ENCODE results near the gene ADCY7.

Gene ADCY7

DNA sequence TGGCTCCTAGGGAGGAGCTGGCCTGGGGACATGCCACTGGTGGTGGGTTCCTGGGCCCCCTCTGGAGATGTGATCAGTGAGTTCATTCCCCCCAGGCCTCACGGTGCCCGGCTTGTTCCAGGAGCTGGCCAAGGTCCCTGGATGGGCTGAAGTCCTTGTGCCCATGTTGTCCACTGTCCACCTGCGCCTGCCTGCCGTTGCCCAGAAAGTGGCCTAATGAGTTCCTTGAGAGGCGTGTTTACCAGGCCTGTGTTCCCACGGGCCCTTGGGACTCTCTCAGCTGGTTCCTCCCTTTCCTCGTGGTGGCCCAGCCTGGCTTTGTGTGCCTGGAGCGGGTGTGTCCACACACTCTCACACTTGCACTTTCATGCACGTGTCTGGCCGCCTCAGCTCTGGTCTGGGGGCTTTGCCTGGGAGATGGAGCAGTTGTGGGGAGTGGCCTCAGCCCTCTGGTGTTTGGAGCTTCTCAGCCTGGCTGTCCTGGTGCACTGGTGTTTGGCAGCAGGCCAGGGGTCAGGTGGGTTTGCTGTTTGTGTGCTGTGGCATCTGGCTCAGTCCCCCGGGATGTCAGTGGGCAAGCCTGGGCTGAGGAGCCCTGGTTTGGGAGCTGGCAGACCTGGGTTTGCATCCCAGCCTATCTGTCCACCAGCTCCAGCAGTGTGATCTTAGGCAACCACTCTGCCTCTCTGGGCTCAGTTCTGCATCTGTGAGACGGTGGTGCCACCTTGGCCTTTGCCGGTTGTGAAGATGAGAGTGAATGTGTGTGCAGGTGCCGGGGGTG is 18.0 kb downstream of the ADCY7 start:
- no peak for DNase-seq

GRCh38 chr16:50285406-50286003 is 19.2 kb downstream of the ADCY7 start:
- no peak for DNase-seq

- DNase-seq, result no peak
Observed at GRCh38 chr16:50286681-50287080, 20.3 kb downstream of the ADCY7 start.

GRCh38 chr16:50288026-50288425 is 21.7 kb downstream of the ADCY7 start:
- no peak for DNase-seq

- DNase-seq, result no peak
Observed at GRCh38 chr16:50288920-50289319, 22.6 kb downstream of the ADCY7 start.

DNA sequence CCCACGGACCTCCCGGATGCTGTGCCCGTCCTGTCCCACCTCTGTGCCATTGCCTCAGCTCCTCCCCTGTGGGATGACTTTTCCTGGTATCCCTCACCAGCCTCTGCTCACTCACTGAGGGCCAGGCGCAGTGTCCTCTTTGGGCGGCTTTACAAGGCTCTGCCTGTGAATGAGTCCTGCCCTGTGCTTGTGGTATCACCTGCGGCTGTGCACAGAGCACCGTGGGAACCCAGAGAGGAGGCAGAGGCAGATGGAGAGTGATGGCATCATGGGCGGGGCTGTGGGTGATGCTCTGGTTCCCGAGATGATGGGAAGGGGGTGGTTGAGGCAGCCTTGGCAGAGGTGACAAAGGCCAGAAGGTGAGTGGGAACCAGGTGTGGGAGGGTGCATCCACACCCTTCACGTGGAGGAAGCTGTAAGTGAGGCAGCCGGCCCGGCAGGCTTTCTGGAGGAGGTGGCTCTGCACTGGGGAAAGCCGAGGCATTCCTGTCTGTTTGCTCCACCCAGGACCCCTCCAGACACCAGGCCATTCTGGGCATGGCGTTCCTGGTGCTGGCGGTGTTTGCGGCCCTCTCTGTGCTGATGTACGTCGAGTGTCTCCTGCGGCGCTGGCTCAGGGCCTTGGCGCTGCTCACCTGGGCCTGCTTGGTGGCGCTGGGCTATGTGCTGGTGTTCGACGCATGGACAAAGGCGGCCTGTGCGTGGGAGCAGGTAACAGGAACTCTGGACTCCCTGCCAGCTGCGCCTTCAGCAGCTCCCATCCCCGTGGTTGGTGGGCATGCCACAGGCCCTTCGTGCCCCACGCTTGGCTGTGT is 23.8 kb downstream of the ADCY7 start:
- DNase-seq, result no peak

- DNase-seq, result no peak
Observed at GRCh38 chr16:50290856-50291255, 24.5 kb downstream of the ADCY7 start.

DNA sequence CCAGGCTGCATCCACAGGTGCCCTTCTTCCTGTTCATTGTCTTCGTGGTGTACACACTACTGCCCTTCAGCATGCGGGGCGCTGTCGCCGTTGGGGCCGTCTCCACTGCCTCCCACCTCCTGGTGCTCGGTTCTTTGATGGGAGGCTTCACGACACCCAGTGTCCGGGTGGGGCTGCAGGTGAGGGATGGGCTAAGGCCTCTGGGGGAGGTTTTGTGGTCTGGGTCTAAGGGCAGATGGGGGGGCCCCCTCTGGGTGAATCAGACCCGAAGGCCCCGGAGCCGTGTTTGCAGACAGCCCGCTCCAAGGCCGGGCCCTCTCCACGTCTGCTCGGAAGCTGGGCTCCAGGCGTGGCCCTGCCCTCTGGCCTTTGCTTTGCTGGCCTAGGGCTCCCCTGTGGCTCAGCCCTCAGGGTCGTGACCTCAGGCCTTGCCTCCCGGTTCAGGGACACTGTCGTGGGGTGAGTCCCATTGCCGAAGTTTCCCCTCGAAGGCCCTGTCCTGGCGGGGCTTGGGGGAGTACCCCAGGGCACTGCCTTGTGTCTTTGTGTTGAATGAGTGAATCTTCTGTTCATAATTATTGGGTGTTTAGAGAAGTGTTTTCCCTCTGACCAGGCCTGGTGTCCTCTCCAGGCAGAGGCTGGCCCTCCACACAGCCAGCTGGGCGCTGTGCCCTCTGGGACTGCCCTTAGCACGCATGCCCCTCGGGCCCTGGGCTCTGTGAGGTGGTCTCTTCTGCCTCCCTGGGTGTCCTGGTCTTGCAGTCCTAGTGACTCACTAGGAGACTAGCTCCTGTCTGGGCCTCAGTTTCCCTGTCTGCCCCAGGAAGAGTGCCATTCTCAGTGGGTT is 25.6 kb downstream of the ADCY7 start:
- no peak for DNase-seq

DNA sequence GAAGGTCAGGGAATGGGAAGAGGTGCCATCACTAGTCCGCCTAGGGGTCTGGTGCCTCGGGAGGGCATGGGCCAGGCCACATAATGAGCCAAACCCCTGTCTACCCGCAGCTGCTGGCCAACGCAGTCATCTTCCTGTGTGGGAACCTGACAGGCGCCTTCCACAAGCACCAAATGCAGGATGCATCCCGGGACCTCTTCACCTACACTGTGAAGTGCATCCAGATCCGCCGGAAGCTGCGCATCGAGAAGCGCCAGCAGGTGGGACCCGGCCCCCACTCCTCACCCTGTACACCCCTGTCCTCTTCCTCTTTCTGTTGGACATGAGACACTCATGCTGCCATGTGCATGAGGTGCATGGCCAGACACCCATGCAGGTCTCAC is 26.2 kb downstream of the ADCY7 start:
- no peak for DNase-seq

DNA sequence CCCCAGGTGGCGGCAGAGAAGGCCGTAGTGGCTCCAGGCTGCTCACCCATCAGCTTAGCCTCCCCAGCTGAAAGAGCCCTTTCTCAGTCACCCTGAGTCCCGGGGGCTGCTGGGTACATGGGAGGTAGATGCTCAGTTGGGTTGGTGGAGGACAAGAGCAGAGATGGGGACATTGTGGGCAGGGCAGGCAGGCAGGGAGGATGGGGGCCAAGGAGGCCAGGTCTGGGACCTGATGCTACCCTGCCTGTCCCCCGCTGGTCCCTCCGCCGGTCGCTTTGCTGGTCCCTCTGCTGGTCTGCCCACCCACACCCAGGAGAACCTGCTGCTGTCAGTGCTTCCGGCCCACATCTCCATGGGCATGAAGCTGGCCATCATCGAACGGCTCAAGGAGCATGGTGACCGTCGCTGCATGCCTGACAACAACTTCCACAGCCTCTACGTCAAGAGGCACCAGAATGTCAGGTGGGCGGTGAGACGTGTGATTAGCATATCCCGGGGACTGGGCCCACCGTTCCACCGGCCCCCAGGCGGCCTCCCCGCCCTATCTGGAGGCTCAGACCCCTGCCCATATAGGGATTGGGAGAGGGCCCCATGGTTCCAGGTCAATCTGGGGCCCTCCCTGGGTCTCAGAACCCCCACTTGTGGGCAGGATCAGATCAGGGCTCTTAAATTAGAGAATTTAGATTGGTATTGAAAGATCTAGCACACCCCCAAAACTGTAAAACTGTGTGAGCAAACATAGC is 26.9 kb downstream of the ADCY7 start:
- no peak for DNase-seq

GRCh38 chr16:50293994-50294855 is 27.9 kb downstream of the ADCY7 start:
- no peak for DNase-seq

- no peak for DNase-seq
Observed at GRCh38 chr16:50294955-50295354, 28.6 kb downstream of the ADCY7 start.

DNA sequence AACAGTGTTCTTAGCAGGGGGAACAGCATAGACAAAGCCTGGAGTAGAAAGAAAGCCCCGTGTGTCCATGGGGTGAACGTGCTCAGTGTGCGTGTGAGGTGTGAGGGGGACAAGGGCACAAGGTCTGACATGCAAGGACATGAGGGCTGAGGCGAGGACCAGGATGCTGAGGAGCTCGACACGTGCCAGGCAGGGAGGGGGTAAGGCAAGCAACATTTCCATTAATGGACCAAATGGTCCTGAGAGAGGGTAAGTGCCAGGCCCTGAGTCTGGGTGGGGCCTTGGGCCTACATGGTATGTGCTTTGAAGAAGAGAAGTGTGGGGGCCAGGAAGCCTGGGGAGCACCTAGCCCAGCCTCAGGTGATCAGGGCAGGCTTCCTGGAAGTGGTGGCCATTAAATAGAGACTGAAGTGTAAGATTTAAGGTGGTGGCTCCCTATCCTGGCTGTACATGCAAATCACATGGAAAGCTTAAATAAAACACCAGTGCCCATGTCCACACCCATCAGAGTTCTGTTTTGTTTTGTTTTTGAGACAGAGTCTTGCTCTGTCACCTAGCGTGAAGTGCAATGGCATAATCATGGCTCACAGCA is 29.3 kb downstream of the ADCY7 start:
- no peak for DNase-seq

DNA sequence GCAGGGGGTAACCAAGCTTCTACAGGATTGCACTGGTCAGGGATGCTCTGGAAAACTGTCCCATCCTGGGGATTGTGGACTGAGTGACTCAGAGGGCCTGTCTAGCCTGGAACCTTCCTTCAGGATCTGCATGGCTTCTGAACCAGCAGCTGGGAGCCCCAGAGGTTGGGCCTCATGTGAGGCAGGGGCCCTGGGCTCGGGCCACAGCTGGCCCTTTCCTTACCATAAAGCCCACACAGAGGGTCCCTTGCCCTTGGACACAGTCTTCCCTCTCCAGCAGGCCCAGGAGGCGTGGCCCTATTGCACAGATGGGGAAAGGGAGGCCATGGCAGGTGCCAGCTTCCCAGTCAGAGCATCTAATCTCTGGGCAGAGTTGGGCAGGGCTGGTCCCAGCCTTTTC is 30.5 kb downstream of the ADCY7 start:
- no peak for DNase-seq

DNA sequence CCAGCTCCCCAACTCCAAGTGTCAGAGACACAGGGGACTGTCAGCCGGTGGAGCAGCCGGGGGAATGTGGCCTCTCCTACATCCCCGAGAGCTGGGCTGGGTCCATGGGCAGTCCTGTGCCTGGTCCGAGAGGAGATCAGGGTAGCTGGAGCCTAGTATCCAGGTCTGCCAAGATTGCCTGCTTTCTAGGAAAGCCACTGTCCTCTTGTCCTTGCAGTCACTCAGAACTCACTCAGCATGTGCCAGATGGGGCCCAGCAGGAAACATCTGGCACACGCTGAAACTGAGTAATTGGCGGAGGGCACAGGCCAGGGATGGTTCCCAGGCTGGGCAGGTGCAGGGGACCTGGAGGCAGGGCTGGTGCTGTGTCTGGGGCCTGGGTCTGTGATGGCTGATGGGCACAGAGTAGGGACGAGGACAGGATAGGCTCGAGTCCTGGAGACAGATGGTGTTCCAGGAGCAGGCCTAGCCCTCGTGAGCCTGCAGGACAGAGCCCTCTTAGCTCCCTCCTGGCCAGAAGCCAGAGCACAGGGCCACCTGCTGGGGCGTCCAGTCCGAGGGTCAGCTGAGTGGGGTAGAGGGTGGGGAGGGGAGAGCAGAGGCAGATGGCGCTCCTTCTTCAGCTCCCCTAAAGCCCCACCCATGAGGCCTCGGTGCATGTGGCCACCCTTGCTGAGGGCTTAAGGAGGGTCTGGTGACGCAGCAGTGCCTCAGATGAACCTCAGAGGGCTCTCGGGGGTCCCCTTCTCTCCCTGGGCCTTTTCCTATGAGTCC is 31.1 kb downstream of the ADCY7 start:
- no peak for DNase-seq

DNA sequence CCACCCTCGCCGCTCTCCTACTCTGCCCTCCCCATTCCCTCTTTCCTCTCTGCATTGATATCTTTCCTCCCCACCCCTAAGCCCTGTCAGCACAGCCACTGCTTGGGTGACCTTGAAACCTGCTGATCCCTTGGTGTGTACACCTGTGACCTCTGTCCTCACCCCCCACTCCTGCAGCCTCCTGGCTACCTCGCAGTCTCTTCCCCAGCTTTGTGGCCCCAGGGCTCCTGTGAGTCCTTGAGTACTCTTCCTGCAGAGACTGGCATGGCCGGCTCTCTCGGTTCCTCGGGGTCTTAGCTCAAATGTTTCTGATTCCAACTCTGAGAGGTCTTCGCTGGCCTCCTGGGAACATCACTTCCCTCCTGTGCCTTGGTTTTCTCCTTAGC is 31.7 kb downstream of the ADCY7 start:
- DNase-seq, result no peak

- DNase-seq, result no peak
Observed at GRCh38 chr16:50298591-50299507, 32.5 kb downstream of the ADCY7 start.

DNA sequence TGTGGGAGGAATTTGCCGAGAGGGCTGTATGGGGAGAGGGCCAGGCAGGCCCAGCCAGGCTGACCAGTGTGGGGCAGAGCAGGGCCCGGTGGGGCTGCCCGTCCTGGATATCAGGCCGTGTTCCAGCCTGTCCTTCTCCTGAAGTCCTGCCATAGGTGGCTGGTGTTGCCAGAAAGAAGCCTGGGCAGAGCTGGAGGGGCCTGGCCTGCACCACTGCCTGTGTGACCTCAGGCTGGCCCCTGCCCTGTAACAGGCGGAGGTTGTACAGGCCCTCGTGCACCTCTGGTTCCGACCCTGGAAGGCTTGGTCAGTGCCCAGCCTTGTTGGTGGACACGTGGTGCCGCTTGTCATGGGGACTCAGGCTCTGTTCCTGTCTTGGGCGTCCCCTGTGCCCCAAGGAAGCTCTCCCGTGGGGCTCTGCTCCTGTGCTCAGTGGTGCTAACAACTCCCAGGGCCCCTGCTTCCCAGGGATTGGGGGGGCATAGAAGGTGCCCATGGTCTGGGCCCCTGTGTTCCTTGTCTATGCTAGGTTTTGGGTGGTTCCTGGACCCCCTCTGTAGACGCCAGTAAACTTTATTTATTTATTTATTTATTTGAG is 33.3 kb downstream of the ADCY7 start:
- DNase-seq, result no peak

All from stimulated activated CD4-positive, alpha-beta T cell treated with anti-CD3 and anti-CD28 coated beads, Interleukin-4, amount 100 ng/mL, for 1 hour (primary cell).